Measurements from ENCODE around the gene DFFA. TPM values are rescaled to one million over a fixed set of nuclear protein-coding genes. Genes with fewer than 3 reads are reported as not detected.
A peak's percentile ranks its signal among the peaks of the same experiment; 100 is the strongest.

Gene DFFA
- polyA plus RNA-seq, 3 donors = 11.0 to 17.8 (median 17.3) TPM

GRCh38 chr1:10494754-10495474 is 22.6 kb upstream of the DFFA start:
- peaks cover 27 to 38% of the 10 kb centered on the region in 2 donors for H3K36me3 Mint-ChIP-seq
- peak overlapping the region; percentile 34 to 90 (median 75) for H3K27ac Mint-ChIP-seq
- 0% methylated on average over 8 of the region's 15 CpGs for WGBS (ENCODE audit: insufficient coverage)
- Histone ChIP-seq H3K4me2 (replicated peaks; ENCODE audit: extremely low read depth, low read length, poor library complexity, severe bottlenecking) (peak overlapping the region; percentile 75), H3K27me3 (ENCODE audit: control insufficient read depth in 2 of 2, insufficient read depth in 2 of 2, low read length in 2 of 2) (no peaks in the 10 kb centered on the region), H3K9ac (ENCODE audit: insufficient read depth, low read length, poor library complexity, severe bottlenecking) (peak overlapping the region; percentile 37), H2AFZ (ENCODE audit: insufficient read depth, low read depth, low read length, poor library complexity, severe bottlenecking) (peak overlapping the region; percentile 64), H3K36me3 (replicated peaks in 1 of 2; ENCODE audit: control insufficient read depth in 1 of 2, insufficient read depth in 2 of 2, low read length in 2 of 2) (peaks cover 12 to 39% of the 10 kb centered on the region in 2 donors), H3K4me1 (ENCODE audit: control insufficient read depth in 1 of 2, insufficient read depth in 2 of 2, low read length in 2 of 2) (peaks cover 9 to 15% of the 10 kb centered on the region in 2 donors), H3K4me3 (replicated peaks in 1 of 3; ENCODE audit: low read depth in 2 of 3, low read length in 3 of 3) (peak overlapping the region; percentile 39 to 71 (median 39)), H4K20me1 (ENCODE audit: insufficient read depth, low read length) (peaks cover 46% of the 10 kb centered on the region), H3K9me3 (replicated peaks in 1 of 2; ENCODE audit: control insufficient read depth in 1 of 2, insufficient read depth in 1 of 2, low read length in 2 of 2) (no peaks in the 10 kb centered on the region), H3K27ac (ENCODE audit: low read depth in 1 of 2, low read length in 2 of 2) (peak overlapping the region in 1 of 2 donors; percentile 72), H3K79me2 (ENCODE audit: insufficient read depth, low read length) (peaks cover 77% of the 10 kb centered on the region)
- peaks cover 14% of the 10 kb centered on the region for H3K4me1 Mint-ChIP-seq
- intact Hi-C loops (cut with micrococcal nuclease) = loop anchor here (1.0 to 5.0 kb wide), 3 partner anchors 63 to 118 kb away; partner anchors contain the start of gene CENPS (in 2 of the 2)
- TF ChIP-seq CTCF (IDR thresholded peaks at IDR 0.05) = peak; percentile 99
- peaks cover 0 to 2% (median 0%) of the 10 kb centered on the region in 7 donors for H3K9me3 Mint-ChIP-seq
- peak overlapping the region; percentile 76 to 89 for H3K4me3 Mint-ChIP-seq
- DNase-seq = peak; percentile 53 to 64 (median 54)
- H3K27me3 Mint-ChIP-seq (ENCODE audit: low read depth in 3 of 3) = peaks cover 0 to 2% (median 0%) of the 10 kb centered on the region in 3 donors

- Histone ChIP-seq H3K4me3 (replicated peaks in 1 of 3; ENCODE audit: low read depth in 2 of 3, low read length in 3 of 3) (peak overlapping the region in 1 of 3 experiments; percentile 71), H3K4me2 (replicated peaks; ENCODE audit: extremely low read depth, low read length, poor library complexity, severe bottlenecking) (peak overlapping the region; percentile 75)
Measured at GRCh38 chr1:10494418-10494753, 22.1 kb upstream of the DFFA start.

More at GRCh38 chr1:10494418-10494753, 22.1 kb upstream of the DFFA start:
- Mint-ChIP-seq H3K36me3 (peaks cover 32 to 41% of the 10 kb centered on the region in 2 donors), H3K9me3 (peaks cover 0 to 2% (median 0%) of the 10 kb centered on the region in 7 donors), H3K4me3 (no peak overlapping the region), H3K27me3 (ENCODE audit: low read depth in 3 of 3) (peaks cover 0 to 2% (median 0%) of the 10 kb centered on the region in 3 donors), H3K27ac (peak overlapping the region in 3 of 7 donors; percentile 37 to 80 (median 42)), H3K4me1 (peaks cover 14% of the 10 kb centered on the region)
- intact Hi-C loops (cut with micrococcal nuclease) = loop anchor here (1.0 to 5.0 kb wide), 3 partner anchors 62 to 117 kb away; partner anchors contain the start of gene CENPS (in 2 of the 2)
- TF ChIP-seq CTCF (IDR thresholded peaks at IDR 0.05) = no peak
- Histone ChIP-seq H3K4me1 (ENCODE audit: control insufficient read depth in 1 of 2, insufficient read depth in 2 of 2, low read length in 2 of 2) (peaks cover 9 to 15% of the 10 kb centered on the region in 2 donors), H3K36me3 (replicated peaks in 1 of 2; ENCODE audit: control insufficient read depth in 1 of 2, insufficient read depth in 2 of 2, low read length in 2 of 2) (peaks cover 16 to 44% of the 10 kb centered on the region in 2 donors), H2AFZ (ENCODE audit: insufficient read depth, low read depth, low read length, poor library complexity, severe bottlenecking) (peak overlapping the region; percentile 64), H3K27ac (ENCODE audit: low read depth in 1 of 2, low read length in 2 of 2) (no peak overlapping the region), H3K9me3 (replicated peaks in 1 of 2; ENCODE audit: control insufficient read depth in 1 of 2, insufficient read depth in 1 of 2, low read length in 2 of 2) (no peaks in the 10 kb centered on the region), H4K20me1 (ENCODE audit: insufficient read depth, low read length) (peaks cover 48% of the 10 kb centered on the region), H3K9ac (ENCODE audit: insufficient read depth, low read length, poor library complexity, severe bottlenecking) (no peak overlapping the region), H3K27me3 (ENCODE audit: control insufficient read depth in 2 of 2, insufficient read depth in 2 of 2, low read length in 2 of 2) (no peaks in the 10 kb centered on the region), H3K79me2 (ENCODE audit: insufficient read depth, low read length) (peaks cover 78% of the 10 kb centered on the region)
- no peak for DNase-seq
- 67% methylated on average over 3 of the region's 5 CpGs for WGBS (ENCODE audit: insufficient coverage)

Data from CD14-positive monocyte (primary cell).